Tibial nerve (tissue), 4 donors: ENCODE results near the gene HMGB4.

ENCODE experiments used
- EP300 ChIP-seq, 2 donors: sonication (generic); formaldehyde crosslinking; IDR thresholded peaks; one replicate each; pipeline ENCODE4 v1.6.1; 2017; ENCODE audit warnings: antibody characterized with exemption in 2 of 2, mild to moderate bottlenecking in 1 of 2
- TF ChIP-seq, protein P1 (sequence below), 5 experiments: fragments of 200-600 bp in 3 of 5; fragments of 450-650 bp in 2 of 5; sonication (generic) in 3 of 5; IDR thresholded peaks; one replicate each; pipeline ENCODE4 v1.5.1; 2016 to 2019; ENCODE audit warnings: antibody characterized with exemption in 5 of 5, mild to moderate bottlenecking in 3 of 5, moderate library complexity in 2 of 5

- TF ChIP-seq, protein P1, sequence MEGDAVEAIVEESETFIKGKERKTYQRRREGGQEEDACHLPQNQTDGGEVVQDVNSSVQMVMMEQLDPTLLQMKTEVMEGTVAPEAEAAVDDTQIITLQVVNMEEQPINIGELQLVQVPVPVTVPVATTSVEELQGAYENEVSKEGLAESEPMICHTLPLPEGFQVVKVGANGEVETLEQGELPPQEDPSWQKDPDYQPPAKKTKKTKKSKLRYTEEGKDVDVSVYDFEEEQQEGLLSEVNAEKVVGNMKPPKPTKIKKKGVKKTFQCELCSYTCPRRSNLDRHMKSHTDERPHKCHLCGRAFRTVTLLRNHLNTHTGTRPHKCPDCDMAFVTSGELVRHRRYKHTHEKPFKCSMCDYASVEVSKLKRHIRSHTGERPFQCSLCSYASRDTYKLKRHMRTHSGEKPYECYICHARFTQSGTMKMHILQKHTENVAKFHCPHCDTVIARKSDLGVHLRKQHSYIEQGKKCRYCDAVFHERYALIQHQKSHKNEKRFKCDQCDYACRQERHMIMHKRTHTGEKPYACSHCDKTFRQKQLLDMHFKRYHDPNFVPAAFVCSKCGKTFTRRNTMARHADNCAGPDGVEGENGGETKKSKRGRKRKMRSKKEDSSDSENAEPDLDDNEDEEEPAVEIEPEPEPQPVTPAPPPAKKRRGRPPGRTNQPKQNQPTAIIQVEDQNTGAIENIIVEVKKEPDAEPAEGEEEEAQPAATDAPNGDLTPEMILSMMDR (IDR thresholded peaks at IDR 0.05), result no peak
- TF ChIP-seq EP300 (IDR thresholded peaks at IDR 0.05), result no peak
Observed at GRCh38 chr1:33905241-33905640, 41.4 kb downstream of the HMGB4 start.
